Measurements from ENCODE around the gene ARMC3. TPM values are rescaled to one million over a fixed set of nuclear protein-coding genes. Genes with fewer than 3 reads are reported as not detected.

Gene ARMC3
- polyA plus RNA-seq, 1 donor from 2014 or later = 0.22 TPM

DNA sequence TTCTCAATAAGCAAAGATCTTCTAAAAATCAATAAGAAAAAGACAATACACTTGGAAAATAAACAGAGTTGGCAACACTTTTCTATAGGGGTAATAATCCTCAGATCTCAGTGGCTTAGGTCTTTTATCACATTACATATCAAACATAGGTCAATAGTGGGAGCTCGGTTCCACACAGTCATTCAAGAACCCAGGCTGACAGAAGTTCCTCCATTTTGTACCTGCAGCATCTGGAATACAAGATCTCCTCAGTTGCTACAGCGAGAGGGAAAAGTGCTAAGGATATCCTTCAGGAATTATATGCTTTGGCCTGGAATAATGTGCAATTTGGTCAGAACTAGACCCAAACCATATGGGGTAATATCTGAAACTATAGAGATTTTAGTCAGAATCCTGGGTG is 112.1 kb downstream of the ARMC3 start:
- Histone ChIP-seq H3K4me3 (ENCODE audit: low read length) (no peak overlapping the region), H3K79me2 (replicated peaks; ENCODE audit: insufficient read depth, low read length) (no peaks in the 10 kb centered on the region)

DNA sequence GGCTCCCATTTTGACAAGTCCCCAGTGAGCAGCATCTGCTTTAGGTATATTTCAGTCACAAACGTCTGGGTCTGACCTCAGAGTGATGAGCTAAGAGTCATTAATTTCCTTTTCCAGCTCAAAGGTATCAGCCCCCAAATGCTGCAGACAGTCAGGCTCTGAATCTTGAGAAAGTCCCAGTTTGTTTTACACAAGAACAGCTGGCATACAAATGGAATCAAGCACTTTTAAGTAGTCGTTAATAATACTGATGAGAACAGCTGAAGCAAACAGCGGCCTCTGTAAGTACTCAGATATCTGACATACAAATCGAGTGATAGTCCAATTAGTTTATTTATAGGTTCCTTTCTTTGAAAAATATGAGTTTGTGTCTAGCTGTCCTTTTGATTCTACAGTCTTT is 118.2 kb downstream of the ARMC3 start:
- no peak overlapping the region for H3K9ac ChIP-seq (ENCODE audit: low read length)
- no peaks in the 10 kb centered on the region for H3K9me3 ChIP-seq (ENCODE audit: low read length)
- no peaks in the 10 kb centered on the region for H3K9me2 ChIP-seq (ENCODE audit: insufficient read depth, low read length)
- H4K20me1 ChIP-seq (ENCODE audit: insufficient read depth) = no peaks in the 10 kb centered on the region
- no peaks in the 10 kb centered on the region for H3F3A ChIP-seq (ENCODE audit: insufficient read depth, low read length, poor library complexity, severe bottlenecking)
- no peaks in the 10 kb centered on the region for H3K79me2 ChIP-seq (replicated peaks; ENCODE audit: insufficient read depth, low read length)
- no peaks in the 10 kb centered on the region for H3K36me3 ChIP-seq (ENCODE audit: insufficient read depth, low read length)
- H3K4me3 ChIP-seq (ENCODE audit: low read length) = no peak overlapping the region
- TF ChIP-seq, protein P1, sequence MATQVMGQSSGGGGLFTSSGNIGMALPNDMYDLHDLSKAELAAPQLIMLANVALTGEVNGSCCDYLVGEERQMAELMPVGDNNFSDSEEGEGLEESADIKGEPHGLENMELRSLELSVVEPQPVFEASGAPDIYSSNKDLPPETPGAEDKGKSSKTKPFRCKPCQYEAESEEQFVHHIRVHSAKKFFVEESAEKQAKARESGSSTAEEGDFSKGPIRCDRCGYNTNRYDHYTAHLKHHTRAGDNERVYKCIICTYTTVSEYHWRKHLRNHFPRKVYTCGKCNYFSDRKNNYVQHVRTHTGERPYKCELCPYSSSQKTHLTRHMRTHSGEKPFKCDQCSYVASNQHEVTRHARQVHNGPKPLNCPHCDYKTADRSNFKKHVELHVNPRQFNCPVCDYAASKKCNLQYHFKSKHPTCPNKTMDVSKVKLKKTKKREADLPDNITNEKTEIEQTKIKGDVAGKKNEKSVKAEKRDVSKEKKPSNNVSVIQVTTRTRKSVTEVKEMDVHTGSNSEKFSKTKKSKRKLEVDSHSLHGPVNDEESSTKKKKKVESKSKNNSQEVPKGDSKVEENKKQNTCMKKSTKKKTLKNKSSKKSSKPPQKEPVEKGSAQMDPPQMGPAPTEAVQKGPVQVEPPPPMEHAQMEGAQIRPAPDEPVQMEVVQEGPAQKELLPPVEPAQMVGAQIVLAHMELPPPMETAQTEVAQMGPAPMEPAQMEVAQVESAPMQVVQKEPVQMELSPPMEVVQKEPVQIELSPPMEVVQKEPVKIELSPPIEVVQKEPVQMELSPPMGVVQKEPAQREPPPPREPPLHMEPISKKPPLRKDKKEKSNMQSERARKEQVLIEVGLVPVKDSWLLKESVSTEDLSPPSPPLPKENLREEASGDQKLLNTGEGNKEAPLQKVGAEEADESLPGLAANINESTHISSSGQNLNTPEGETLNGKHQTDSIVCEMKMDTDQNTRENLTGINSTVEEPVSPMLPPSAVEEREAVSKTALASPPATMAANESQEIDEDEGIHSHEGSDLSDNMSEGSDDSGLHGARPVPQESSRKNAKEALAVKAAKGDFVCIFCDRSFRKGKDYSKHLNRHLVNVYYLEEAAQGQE (IDR thresholded peaks at IDR 0.05; ENCODE audit: borderline replicate concordance) = no peak
- no peak overlapping the region for H3K4me2 ChIP-seq (ENCODE audit: low read length)
- no peak overlapping the region for H2AFZ ChIP-seq (ENCODE audit: low read depth, low read length)
- H3K27ac ChIP-seq (ENCODE audit: low read length) = no peak overlapping the region
- H3K27me3 ChIP-seq (ENCODE audit: insufficient read depth, low read depth, low read length) = no peaks in the 10 kb centered on the region

More for the DNA sequence above, 112.1 kb downstream of the ARMC3 start:
- H3K27me3 ChIP-seq (ENCODE audit: insufficient read depth, low read depth, low read length) = no peaks in the 10 kb centered on the region
- H3K9ac ChIP-seq (ENCODE audit: low read length) = no peak overlapping the region
- no peak overlapping the region for H2AFZ ChIP-seq (ENCODE audit: low read depth, low read length)
- no peaks in the 10 kb centered on the region for H3K36me3 ChIP-seq (ENCODE audit: insufficient read depth, low read length)
- H4K20me1 ChIP-seq (ENCODE audit: insufficient read depth) = no peaks in the 10 kb centered on the region
- H3K9me2 ChIP-seq (ENCODE audit: insufficient read depth, low read length) = no peaks in the 10 kb centered on the region
- no peak overlapping the region for H3K4me2 ChIP-seq (ENCODE audit: low read length)
- H3K27ac ChIP-seq (ENCODE audit: low read length) = no peak overlapping the region
- TF ChIP-seq EZH2 (IDR thresholded peaks at IDR 0.05; ENCODE audit: borderline replicate concordance, insufficient read depth, low read length, poor library complexity, severe bottlenecking) = no peak
- no peak for TF ChIP-seq MXI1 (conservative IDR thresholded peaks at IDR 0.05; ENCODE audit: poor library complexity, severe bottlenecking)
- no peak for TF ChIP-seq RAD21 (conservative IDR thresholded peaks at IDR 0.05)
- TF ChIP-seq, protein P1 (IDR thresholded peaks at IDR 0.05; ENCODE audit: borderline replicate concordance) = no peak
- TF ChIP-seq, protein P2, sequence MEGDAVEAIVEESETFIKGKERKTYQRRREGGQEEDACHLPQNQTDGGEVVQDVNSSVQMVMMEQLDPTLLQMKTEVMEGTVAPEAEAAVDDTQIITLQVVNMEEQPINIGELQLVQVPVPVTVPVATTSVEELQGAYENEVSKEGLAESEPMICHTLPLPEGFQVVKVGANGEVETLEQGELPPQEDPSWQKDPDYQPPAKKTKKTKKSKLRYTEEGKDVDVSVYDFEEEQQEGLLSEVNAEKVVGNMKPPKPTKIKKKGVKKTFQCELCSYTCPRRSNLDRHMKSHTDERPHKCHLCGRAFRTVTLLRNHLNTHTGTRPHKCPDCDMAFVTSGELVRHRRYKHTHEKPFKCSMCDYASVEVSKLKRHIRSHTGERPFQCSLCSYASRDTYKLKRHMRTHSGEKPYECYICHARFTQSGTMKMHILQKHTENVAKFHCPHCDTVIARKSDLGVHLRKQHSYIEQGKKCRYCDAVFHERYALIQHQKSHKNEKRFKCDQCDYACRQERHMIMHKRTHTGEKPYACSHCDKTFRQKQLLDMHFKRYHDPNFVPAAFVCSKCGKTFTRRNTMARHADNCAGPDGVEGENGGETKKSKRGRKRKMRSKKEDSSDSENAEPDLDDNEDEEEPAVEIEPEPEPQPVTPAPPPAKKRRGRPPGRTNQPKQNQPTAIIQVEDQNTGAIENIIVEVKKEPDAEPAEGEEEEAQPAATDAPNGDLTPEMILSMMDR (IDR thresholded peaks at IDR 0.05; ENCODE audit: poor library complexity, severe bottlenecking) = no peak
- no peak for TF ChIP-seq EP300 (conservative IDR thresholded peaks at IDR 0.05; ENCODE audit: poor library complexity, severe bottlenecking)
- TF ChIP-seq TAF1 (IDR thresholded peaks at IDR 0.05; ENCODE audit: low read depth) = no peak
- no peak for TF ChIP-seq SMC3 (conservative IDR thresholded peaks at IDR 0.05; ENCODE audit: poor library complexity)
- TF ChIP-seq POLR2AphosphoS5 (IDR thresholded peaks at IDR 0.05) = no peak
- H3F3A ChIP-seq (ENCODE audit: insufficient read depth, low read length, poor library complexity, severe bottlenecking) = no peaks in the 10 kb centered on the region
- no peaks in the 10 kb centered on the region for H3K9me3 ChIP-seq (ENCODE audit: low read length)
